Fibroblast of skin of right biceps (primary cell): Measurements from ENCODE around the gene OCEL1.
"Not testable (repeated sequence)": the region's sequence is repeated elsewhere in the genome, so short reads cannot be mapped to it uniquely, and the experiment has no call there.

Experiments used
- DNase-seq: peaks from one replicate; pipeline ENCODE4 v3.0.0-alpha.2; 2013

The OCEL1 gene, protein sequence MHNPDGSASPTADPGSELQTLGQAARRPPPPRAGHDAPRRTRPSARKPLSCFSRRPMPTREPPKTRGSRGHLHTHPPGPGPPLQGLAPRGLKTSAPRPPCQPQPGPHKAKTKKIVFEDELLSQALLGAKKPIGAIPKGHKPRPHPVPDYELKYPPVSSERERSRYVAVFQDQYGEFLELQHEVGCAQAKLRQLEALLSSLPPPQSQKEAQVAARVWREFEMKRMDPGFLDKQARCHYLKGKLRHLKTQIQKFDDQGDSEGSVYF

DNA sequence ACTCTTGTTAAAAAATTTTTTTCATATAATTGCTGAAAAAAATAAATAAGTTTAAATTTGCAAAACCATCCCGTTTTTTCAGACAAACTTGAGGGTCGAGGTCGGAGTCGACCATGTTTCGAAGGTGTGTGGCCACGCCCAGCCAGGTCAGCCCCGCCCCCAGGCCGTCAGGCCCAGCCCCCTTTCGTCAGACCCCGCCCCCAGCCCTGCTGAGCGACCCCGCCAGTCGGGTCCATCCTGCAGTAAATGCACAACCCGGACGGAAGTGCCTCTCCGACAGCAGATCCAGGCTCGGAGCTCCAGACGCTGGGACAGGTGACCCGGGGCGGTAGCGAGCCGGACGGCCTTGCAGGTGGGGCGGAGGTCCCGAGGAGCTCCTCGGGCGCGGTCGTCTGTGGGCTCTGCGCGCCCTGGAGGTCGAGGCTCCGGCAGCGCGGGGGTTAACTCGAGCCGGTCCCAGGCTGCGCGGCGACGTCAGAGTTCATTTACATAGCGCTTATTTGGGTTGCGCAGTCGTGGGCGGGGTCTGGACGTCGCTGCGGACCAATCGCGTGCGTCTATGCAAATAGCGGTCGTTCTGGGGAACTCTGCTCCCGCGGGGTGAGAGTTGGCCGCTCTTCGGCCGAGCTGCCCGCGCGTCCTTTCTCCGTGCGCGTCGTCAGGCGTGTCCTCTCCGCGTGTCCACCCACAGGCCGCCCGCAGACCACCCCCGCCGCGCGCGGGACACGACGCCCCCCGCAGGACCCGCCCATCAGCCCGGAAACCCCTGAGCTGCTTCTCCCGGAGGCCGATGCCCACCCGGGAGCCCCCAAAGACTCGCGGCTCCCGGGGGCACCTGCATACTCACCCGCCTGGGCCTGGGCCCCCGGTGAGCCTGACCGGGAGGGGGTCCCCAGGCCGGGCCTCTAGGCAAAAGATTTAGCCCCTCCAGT is at the start of gene OCEL1:
TSS of gene OCEL1 (plus strand) at position 225 of the 932 bp plus-strand sequence. CDS start at position 247, 22 bp downstream.
- DNase-seq = peak; percentile 97

DNA sequence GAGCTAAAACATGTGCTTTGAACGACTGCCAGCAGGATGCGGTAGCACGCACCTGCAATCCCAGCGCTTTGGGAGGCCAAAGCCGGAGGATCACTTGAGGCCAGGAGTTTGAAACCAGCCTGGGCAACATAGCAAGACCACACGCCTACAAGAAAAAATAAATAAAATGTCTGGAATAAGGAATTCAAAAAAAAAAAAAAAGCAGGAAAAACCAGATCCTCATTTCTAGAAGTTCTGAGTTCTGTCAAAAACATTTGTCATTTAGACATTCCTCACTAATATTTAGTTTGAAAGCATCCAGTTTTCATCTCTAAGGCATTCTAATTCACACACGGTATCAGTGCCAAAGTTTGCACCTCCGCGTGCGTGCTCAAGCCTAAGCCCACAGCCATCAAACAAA is 47.7 kb upstream of the OCEL1 start:
- no peak for DNase-seq

DNA sequence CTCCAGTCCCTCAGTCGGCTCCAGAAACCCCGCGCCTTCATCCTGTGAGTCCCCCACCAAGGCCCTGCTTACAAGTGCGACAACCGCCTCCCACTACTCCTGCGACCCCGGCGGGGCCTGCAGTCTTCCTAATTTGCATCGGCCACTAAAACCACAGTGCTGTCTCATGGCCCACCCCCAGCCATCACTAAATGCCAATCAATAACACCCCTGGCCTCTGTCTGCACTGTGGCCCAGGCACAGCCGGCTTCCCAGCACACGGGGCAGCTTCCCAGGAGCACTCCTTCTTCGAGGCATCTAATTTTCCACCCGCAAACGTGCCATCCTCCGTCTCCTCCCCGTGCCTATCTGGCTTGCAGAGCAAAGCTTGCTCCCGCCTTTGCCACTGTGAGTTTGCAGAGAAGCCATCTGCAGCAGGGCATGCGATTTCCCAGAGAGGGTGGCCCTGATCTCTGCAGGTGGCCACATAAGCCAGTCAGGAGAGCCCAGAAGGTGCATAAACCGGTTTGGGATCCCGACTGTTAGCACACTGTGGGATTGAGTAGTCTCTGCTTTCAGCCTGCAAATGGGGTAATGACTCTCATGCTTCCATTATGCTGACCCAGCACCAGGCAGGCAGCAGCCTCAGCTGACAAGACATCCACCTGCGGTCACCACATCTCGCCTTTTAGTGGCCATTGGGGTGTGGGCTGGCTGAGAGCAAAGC is 44.9 kb upstream of the OCEL1 start:
- no peak for DNase-seq

DNA sequence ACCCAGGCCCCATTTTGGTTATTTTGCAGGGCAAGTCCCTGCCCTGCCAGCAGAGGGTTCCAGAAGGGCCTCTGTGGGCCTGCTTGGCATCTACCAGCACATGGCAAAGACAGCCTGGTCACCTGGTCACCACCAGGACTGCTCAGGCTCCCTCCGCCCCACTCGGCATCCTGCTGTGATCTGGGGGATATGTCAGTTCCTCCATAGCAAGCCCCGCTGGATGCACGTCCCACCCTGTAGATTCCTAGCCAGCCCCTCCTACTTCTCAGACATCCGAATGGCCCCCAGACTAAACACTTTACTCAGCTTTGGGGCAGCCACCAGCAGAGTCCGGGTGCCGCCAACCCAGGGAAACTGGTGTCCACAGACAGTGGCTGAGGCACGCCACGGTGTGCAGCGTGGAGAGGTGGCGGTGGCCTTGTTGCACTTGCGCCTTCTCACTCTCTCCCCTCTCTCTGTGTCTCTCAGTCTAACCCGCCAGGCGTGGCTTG is 42.7 kb upstream of the OCEL1 start:
- no peak for DNase-seq

DNA sequence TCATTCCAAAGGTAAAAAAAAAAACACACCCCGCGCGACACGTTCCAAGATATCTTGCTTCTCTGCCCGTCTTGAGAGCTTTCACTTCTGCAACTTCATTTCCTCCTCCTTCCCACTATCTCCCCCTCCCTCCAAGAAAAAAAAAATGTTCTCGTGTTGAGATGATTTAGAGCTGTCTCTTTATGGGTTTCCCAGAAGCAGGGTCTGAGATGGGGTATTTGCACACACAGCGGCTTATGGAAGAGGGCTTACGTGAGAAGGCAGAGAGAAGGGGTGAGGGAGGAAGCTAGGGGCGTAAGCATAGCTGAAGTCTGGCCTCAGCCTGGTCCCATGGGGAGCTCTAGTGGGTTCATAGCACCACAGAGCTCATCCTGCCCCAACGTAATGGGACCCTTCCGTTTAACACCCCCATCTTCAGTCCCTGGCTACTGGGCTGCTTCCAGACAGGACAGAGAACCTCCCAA is 42.1 kb upstream of the OCEL1 start:
- no peak for DNase-seq

DNA sequence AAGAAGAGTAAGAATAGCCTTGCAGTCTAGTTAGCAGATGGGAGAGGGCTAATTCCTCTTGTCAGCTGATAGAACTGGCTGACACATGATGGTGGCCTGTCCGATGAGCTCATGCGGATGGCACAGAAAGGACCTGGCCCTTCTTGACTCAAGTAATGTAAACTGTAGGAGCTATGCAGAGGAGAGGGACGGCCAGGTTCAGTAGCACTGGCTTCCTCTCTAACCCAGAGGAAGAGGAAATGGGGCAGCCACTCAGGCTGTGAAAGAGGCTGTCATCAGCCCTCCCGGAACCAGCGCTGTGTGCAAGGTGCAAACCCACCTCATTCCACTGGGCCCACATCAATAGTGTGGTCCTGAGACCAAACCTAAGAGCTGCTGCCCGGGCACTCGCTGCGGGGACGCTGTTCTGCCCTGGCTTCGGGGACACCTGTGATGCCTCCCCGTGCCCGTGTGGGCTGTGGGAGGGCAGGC is 41.6 kb upstream of the OCEL1 start:
- no peak for DNase-seq

DNA sequence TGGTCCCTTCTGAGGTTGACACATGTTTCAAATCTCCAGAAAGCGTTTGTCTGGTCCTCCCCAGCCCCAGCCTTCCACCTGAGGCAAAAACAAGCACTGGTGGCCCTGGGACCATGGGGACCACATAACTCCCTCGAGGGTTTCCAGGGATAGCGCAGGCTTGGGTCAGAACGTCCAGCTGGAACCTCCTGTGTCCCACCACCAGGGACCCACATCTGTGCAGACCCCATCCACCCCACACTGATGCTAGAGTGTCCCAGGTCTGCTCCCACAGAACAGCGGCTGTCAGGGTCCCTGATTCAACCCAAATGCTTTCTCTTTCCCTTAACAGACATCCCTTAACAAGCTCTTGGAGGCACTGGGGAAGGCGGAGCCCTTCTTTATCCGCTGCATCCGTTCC is 40.4 kb upstream of the OCEL1 start:
- DNase-seq = no peak

DNA sequence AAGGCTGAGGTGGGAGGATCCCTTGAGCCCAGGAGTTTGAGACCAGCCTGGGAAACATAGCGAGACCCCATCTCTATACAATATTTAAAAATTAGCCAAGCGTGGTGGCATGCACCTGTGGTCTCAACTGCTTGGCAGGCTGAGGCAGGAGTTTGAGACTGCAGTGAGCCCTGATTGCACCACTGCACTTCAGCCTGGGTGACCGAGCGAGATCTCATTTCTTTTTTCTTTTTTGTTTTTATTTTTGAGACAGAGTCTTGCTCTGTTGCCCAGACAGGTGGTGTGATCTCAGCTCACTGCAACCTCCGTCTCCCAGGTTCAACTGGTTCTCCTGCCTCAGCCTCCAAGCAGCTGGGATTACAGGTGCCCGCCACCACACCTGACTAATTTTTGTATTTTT is 34.3 kb upstream of the OCEL1 start:
- DNase-seq = not testable (repeated sequence)

DNA sequence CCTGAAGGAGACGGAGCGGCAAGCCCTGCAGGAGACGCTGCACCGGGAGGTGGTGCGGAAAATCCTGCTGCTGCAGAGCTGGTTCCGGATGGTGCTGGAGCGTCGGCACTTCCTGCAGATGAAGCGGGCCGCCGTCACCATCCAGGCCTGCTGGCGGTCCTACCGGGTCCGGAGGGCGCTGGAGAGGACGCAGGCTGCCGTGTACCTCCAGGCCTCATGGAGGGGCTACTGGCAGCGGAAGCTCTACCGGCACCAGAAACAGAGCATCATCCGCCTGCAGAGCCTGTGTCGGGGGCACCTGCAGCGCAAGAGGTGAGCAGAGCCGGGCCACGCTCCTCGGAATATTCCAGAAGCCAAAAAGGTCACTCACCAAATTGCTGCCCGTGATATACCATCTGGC is 33.3 kb upstream of the OCEL1 start:
- DNase-seq = no peak

DNA sequence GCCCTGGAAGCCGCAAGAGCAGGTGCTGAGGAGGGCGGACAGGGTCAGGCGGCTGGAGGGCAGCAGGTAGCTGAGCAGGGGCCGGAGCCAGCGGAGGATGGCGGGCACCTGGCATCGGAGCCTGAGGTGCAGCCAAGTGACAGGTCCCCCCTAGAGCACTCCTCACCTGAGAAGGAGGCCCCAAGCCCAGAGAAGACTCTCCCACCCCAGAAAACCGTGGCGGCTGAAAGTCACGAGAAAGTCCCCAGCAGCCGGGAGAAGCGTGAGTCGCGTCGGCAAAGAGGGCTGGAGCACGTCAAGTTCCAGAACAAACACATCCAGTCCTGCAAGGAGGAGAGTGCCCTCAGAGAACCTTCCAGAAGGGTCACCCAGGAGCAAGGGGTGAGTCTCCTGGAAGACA is 31.4 kb upstream of the OCEL1 start:
- no peak for DNase-seq

DNA sequence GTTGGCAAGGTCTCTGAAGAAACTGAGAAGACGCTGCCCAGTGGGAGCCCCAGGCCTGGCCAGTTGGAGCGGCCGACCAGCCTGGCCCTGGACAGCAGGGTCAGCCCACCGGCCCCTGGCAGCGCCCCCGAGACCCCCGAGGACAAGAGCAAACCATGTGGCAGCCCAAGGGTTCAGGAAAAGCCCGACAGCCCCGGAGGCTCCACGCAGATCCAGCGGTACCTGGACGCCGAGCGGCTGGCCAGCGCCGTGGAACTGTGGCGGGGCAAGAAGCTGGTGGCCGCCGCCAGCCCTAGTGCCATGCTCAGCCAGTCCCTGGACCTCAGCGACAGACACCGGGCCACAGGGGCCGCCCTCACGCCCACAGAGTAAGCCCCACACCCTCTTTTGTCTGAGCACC is 30.9 kb upstream of the OCEL1 start:
- DNase-seq = no peak

DNA sequence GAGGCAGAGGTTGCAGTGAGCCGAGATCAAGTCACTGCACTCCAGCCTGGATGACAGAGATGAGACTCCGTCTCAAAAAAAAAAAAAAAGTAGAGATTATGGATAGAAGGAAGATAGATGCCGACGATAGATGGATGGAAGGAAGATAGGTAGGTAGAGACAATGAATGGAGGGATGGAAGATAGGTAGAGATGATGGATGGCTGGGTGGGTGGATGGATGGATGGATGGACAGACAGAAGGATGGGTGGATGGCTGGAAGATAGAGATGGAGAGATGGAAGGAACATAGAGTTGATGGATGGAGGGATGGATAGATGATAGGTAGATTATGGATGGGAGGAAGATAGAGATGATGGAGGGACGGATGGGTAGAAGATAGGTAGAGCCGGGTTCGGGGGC is 29.4 kb upstream of the OCEL1 start:
- DNase-seq = no peak

DNA sequence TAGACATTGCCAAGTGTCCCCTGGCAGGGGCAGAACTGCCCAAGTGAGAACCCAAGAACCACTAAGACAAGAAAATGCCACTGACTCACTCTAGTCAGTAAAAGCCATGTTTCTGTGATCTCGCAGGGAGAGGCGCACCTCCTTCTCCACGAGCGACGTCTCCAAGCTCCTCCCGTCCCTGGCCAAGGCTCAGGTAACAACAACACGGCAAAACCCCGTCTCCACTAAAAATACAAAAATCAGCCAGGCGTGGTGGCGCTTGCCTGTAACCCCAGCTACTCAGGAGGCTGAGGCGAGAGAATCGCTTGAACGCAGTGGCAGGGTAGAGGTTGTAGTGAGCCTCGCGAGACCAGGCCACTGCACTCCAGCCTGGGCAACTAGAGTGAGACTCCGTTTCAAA is 28.4 kb upstream of the OCEL1 start:
- DNase-seq = no peak

DNA sequence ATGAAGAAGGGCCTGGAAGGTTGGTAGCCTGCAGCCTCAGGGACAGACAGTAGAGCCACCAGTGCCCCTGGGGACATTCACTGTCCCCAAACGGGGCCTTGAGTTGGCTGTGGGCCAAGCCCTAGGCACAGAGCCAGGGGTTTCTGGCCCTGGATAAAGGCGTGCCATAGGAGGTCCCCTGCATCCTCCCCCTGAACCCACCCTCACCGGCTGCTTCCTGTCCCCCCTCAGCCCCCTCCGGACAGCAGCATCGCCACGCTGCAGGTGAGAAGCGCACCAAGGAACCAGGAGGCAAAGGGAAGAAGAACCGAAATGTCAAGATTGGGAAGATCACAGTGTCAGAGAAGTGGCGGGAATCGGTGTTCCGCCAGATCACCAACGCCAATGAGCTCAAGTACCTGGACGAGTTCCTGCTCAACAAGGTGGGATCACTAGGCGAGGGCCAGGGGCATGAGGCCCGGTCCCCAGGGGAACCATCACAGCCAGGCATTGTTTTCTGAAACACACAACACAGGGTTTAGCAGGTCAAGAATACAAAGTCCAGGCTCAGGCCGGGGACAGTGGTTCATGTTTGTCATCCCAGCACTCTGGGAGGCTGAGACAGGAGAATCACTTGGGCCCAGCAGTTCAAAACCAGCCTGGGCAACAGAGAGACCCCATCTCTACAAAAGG is 25.5 kb upstream of the OCEL1 start:
- DNase-seq = no peak

DNA sequence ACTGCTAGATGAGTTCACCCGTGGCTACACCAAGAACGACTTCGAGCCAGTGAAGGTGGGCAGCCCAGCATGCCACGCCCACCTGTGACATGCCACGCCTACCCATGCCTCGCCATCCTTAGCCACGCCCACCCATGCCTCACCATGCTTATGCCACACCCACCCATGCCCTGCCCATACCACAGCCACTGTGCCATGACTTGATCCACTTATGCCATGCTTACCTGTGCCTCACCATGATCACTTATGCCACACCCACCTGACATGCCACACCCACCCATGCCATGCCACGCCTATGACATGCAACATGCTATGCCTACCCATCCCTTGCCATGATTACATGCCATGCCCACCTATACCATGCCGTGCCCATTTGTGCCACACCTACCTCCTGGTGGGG is 23.8 kb upstream of the OCEL1 start:
- no peak for DNase-seq

DNA sequence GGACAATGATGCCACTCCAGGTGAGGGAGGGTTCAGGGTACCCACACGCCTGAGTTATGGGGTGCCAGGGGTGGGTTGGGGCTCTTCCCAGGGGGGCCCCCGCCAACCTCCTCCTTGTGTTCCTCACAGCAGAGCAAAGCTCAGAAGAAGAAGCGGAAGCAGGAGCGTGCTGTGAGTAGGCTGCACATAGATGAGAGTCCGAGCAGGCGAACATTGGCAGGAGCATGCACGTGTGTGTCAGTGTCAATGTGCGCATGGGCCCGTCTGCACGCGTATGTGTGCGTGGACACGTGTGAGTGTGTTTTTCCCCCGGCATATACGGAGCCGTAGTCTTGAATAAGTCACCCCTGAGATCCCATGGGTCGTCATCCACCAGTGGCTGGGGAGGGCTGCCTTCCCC is 23.3 kb upstream of the OCEL1 start:
- DNase-seq = no peak

DNA sequence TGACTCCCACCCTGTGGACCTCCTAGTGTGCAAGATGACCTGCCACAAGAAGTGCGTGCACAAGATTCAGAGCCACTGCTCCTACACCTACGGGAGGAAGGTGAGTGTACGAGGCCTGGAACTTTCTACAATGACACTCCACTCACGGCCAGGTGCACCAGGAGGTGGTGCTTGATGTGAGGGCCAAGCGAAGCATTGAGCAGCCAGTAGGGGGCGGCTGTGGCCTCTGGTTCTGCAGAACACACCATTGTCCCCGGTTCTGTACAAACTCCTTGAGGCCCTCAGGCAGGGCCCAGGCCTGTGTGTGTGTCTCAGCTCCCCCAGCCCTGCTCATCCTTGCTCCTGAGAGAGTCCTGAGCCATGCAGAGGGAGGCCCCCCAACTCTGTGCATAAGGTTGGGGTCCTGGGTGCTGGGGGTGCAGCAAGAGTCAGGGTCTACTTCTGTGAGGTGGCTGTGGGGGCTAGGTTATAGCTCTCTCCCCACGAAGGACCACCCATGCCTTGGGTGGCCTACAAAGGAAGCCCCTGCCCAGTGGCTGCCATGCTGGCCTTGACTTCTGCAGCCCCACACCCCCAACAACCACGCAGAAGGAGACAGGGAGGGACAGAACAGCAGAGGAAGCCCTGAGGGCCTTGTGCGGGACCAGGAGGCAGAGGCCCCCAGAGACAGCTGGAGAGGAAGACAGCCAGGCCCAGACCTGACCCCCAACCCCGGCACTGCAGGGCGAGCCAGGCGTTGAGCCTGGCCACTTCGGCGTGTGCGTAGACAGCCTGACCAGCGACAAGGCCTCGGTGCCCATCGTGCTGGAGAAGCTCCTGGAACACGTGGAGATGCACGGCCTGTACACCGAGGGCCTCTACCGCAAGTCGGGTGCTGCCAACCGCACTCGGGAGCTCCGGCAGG is 20.5 kb upstream of the OCEL1 start:
- DNase-seq = peak; percentile 26

DNA sequence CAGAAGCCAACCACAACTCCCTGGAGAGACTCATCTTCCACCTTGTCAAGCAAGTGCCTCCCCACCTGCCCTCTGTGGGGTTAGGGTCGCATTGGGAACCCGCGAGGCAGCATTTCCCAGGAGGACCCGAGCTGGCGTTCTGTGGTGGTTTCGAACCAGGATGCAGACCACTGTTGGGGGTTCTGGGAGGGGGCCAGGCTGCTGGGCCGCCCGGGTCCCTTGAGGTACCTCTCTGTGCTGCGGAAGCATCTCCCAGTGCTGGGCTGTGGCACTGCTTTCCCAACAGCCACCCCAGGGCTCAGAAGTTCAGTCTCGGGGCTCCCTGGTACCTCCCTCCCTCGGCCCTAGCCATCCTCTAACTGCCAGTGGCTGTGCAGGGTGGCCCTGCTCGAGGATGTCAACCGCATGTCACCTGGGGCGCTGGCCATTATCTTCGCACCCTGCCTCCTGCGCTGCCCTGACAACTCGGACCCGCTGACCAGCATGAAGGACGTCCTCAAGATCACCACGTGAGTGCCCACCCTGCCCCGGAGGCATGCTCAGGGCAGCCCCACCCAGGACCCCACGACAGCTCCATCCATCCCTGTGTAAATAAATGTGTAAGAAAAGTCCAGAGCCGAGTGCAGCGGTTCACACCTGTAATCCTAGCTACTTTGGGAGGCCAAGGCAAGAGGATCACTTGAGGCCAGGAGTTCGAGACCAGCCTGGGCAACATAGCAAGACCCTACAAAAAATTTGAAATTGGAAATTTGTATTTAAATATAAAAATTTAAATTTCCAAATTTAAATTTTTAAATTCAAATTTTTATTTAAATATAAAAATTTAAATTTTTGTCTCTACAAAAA is 19.1 kb upstream of the OCEL1 start:
- DNase-seq = no peak

DNA sequence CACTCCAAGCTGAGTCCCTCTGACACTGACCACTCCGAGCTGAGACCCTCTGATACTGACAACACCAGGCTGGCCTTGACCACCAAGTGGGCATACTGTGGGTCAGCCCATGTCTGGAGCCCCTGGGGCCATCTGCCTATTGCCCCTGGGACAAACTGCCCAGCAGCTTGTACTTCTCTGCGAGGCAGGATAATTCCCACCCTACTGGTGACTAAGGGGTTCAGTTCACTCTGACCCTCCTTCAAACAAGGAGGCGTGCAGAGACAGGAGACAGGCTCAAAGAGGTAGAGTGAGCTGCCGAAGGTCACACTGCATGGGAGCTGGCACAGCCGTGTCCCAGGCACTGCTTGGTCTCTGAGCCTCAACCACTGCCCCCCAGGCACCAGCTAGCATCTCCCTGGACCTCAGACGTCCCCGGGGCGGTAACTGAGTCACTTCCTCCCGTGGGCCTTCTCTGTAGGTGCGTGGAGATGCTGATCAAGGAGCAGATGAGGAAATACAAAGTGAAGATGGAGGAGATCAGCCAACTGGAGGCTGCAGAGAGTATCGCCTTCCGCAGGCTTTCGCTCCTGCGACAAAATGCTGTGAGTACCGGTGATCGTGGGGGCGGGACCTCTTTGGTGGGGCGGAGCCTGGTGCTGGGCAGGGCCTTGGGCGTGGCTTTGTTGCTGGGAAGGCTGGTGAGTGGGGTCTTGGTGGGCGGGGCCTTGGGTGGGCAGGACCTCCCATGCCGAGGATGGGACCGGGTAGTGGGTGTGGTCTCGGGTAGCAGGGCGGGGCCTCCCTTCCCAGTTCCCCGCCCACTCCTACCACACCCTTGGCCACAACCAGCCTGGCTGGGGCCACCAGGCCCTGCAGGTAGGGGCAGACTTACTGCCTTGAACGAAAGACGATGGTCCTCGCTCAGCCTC is 16.6 kb upstream of the OCEL1 start:
- DNase-seq = peak; percentile 57
